ENCODE measurements around the gene SCRN2. TPM values are rescaled to one million over a fixed set of nuclear protein-coding genes. Genes with fewer than 3 reads are reported as not detected.

Gene SCRN2
- total RNA-seq, 1 donor from 2014 or later = 30.9 TPM

DNA sequence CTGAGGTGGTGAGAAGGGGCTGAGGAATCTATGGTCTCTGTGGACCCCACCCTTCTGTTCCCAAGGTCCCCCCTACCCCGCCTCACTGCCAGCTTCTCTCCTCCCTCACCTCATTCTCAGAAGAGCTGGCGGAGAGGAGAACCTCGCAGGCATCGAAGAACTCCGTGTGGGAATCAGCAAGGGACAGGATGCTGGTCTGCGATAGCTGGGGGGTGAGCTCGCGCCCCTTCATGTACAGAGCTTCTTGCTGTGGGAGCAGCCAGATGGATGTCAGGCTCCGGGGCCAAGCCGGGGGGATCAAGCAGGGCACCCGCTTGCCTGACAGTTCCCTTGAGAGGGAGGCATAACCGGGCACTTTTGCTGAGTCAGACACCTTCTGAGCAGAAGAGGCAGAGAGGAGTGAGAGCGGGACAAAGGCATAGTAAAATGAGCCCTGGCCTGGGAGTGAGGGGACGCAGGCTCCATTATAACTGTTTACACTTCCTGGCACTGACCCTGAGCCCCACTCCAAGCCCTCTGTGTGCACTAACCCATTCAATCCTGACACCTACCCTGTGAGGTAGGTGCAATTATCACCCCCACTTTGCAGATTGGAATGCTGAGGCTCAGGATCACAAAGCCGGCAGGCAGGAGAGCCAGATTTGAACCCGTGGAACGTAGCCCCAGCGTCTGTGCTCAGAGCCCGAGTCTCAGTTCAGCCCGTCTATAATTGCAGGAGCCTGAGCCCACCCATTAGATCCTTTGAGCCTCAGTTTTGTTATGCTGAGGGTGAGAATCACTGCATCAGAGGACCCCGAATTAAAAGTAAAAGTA lies 25.8 kb downstream of the SCRN2 start:
- H3K36me3 ChIP-seq = peaks cover 86% of the 10 kb centered on the region
- no peaks in the 10 kb centered on the region for H3K27me3 ChIP-seq (ENCODE audit: low read depth)
- peaks cover 11% of the 10 kb centered on the region for H3K4me1 ChIP-seq
- H3K9me3 ChIP-seq = no peaks in the 10 kb centered on the region
- ATAC-seq (no peak), DNase-seq (no peak)
- TF ChIP-seq, protein P1, sequence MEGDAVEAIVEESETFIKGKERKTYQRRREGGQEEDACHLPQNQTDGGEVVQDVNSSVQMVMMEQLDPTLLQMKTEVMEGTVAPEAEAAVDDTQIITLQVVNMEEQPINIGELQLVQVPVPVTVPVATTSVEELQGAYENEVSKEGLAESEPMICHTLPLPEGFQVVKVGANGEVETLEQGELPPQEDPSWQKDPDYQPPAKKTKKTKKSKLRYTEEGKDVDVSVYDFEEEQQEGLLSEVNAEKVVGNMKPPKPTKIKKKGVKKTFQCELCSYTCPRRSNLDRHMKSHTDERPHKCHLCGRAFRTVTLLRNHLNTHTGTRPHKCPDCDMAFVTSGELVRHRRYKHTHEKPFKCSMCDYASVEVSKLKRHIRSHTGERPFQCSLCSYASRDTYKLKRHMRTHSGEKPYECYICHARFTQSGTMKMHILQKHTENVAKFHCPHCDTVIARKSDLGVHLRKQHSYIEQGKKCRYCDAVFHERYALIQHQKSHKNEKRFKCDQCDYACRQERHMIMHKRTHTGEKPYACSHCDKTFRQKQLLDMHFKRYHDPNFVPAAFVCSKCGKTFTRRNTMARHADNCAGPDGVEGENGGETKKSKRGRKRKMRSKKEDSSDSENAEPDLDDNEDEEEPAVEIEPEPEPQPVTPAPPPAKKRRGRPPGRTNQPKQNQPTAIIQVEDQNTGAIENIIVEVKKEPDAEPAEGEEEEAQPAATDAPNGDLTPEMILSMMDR (IDR thresholded peaks at IDR 0.05) = no peak
- H3K27ac ChIP-seq = no peak overlapping the region
- intact Hi-C loops (cut with DNase I) = no loop called here
- no peak overlapping the region for H3K4me3 ChIP-seq

GRCh38 chr17:47813512-47814031 lies 27.5 kb downstream of the SCRN2 start:
- Histone ChIP-seq H3K27me3 (ENCODE audit: low read depth) (no peaks in the 10 kb centered on the region), H3K9me3 (no peaks in the 10 kb centered on the region), H3K27ac (no peak overlapping the region), H3K4me3 (no peak overlapping the region), H3K36me3 (peaks cover 93% of the 10 kb centered on the region), H3K4me1 (peaks cover 16% of the 10 kb centered on the region)
- TF ChIP-seq, protein P1 (IDR thresholded peaks at IDR 0.05) = no peak
- DNase-seq (no peak), ATAC-seq (no peak)
- intact Hi-C loops (cut with DNase I) = no loop called here

GRCh38 chr17:47813077-47813476 lies 28.0 kb downstream of the SCRN2 start:
- no peak for ATAC-seq
- H3K27me3 ChIP-seq (ENCODE audit: low read depth) = no peaks in the 10 kb centered on the region
- H3K27ac ChIP-seq = no peak overlapping the region
- no peak for DNase-seq
- no peak overlapping the region for H3K4me3 ChIP-seq
- no peaks in the 10 kb centered on the region for H3K9me3 ChIP-seq
- intact Hi-C loops (cut with DNase I) = no loop called here
- TF ChIP-seq, protein P1 (IDR thresholded peaks at IDR 0.05) = no peak
- peaks cover 93% of the 10 kb centered on the region for H3K36me3 ChIP-seq
- H3K4me1 ChIP-seq = peaks cover 16% of the 10 kb centered on the region

DNA sequence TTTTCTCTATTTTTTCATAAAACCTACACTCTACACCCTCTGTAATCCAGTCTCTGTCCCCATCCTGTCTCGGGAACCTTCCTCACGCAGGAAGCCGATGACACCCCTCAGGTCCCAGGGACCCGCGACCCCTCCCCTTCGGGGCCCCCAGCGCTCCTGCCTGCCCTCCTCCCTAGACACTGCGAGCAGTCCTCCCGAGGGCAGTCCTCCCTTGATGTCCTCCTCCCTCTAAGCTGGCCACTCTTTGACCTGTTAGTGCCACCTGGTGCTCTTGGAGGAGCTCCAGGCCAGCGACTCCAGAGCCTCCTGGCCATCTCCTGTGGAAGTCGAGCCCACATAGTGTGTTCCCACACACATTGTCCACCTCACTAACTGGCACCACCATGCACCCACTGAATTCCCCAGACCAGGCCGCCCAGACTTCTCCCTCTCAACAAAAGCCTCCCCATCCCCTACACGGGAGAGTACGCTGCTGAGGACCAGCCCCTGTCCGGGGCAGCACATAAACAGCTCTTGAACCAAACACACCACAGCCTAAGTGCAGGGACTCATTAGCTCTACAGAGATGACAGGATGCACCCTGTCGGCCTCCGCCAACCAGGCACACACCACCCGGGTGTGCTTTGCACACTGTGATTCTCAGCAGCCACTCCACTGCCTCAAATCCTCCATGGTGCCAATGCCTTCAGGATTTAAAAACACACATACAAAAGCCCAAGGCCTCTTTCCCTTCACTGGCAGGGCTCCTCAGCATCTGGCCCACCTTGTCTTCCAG lies 28.7 kb downstream of the SCRN2 start:
- peaks cover 16% of the 10 kb centered on the region for H3K4me1 ChIP-seq
- TF ChIP-seq, protein P1 (IDR thresholded peaks at IDR 0.05) = no peak
- ATAC-seq (no peak), DNase-seq (no peak)
- no peak overlapping the region for H3K27ac ChIP-seq
- H3K36me3 ChIP-seq = peaks cover 93% of the 10 kb centered on the region
- H3K27me3 ChIP-seq (ENCODE audit: low read depth) = no peaks in the 10 kb centered on the region
- H3K9me3 ChIP-seq = no peaks in the 10 kb centered on the region
- H3K4me3 ChIP-seq = no peak overlapping the region
- intact Hi-C loops (cut with DNase I) = no loop called here

DNA sequence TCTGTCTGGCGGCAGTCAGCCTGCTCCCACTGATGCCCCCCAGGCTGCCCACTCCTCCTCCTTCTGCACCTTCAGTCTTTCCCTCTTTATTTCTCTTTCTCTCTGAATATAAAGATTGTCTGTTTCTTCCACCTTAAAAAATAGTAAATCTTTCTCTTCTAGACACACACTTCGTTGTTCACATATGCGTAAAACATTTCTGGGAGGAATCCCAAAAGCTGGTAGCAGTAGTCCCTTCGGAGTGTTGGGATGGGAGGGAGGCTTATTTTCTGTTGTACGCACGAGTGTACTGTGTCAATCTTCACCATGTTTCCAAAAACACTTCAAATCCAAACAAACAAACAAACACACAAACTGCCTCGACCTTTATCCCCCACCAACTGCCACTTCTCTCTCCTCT lies 29.4 kb downstream of the SCRN2 start:
- Histone ChIP-seq H3K9me3 (no peaks in the 10 kb centered on the region), H3K4me1 (peaks cover 16% of the 10 kb centered on the region), H3K27ac (no peak overlapping the region), H3K27me3 (ENCODE audit: low read depth) (no peaks in the 10 kb centered on the region), H3K4me3 (no peak overlapping the region), H3K36me3 (peaks cover 93% of the 10 kb centered on the region)
- no peak for ATAC-seq
- intact Hi-C loops (cut with DNase I) = no loop called here
- TF ChIP-seq, protein P1 (IDR thresholded peaks at IDR 0.05) = no peak
- no peak for DNase-seq
